Esophagus (tissue), 2 donors: ENCODE data around the gene SLC34A2. TPM values are rescaled to one million over a fixed set of nuclear protein-coding genes. Genes with fewer than 3 reads are reported as not detected.

Experiments used
- H3K27ac ChIP-seq, 2 donors: one replicate each; pipeline ENCODE4 v1.5.1; 2013; ENCODE audit warnings: low read depth in 2 of 2, mild to moderate bottlenecking in 2 of 2, inconsistent platforms in 1 of 2, low read length in 1 of 2, moderate library complexity in 1 of 2
- H3K27me3 ChIP-seq, 2 donors: one replicate each; pipeline ENCODE4 v1.6.1; 2013; ENCODE audit warnings: low read length in 2 of 2, control low read depth in 1 of 2, mild to moderate bottlenecking in 1 of 2; ENCODE audit not compliant: insufficient read depth in 2 of 2, control insufficient read depth in 1 of 2
- H3K36me3 ChIP-seq, 2 donors: one replicate each; pipeline ENCODE4 v1.6.1; 2013; ENCODE audit warnings: low read length in 1 of 2; ENCODE audit not compliant: control insufficient read depth in 2 of 2, insufficient read depth in 2 of 2
- H3K4me1 ChIP-seq, 2 donors: one replicate each; pipeline ENCODE4 v1.6.1; 2013; ENCODE audit warnings: low read length in 1 of 2; ENCODE audit not compliant: control insufficient read depth in 2 of 2, insufficient read depth in 2 of 2
- H3K4me3 ChIP-seq, 2 donors: one replicate each; pipeline ENCODE4 v1.5.1; 2013; ENCODE audit warnings: low read length in 2 of 2, mild to moderate bottlenecking in 2 of 2, low read depth in 1 of 2, moderate library complexity in 1 of 2
- H3K9me3 ChIP-seq, 2 donors: one replicate each; pipeline ENCODE4 v1.6.1; 2013; ENCODE audit warnings: mild to moderate bottlenecking in 2 of 2, low read depth in 1 of 2, low read length in 1 of 2, moderate library complexity in 1 of 2; ENCODE audit not compliant: control insufficient read depth in 2 of 2, insufficient read depth in 1 of 2
- WGBS, 2 donors: extraction: QIAGEN DNeasy Blood & Tissue Kit; methylation state at CpG; one replicate each; pipeline ENCODE4 v1.1.7; 2013; 5-methylcytosine and 5-hydroxymethylcytosine counted together
- polyA plus RNA-seq, 2 donors: library from polyadenylated mRNA; stranded (reverse); fragments of 200-250 nt; gene quantifications; one replicate each; pipeline ENCODE4 v1.2.3, GENCODE V29; 2013
- donor health status: healthy with polysubstance abuse.
- donor health status: Bipolar disorder and iron deficiency.

SLC34A2 gene
- polyA plus RNA-seq, 2 donors: 0.12 to 0.14 TPM

- Histone ChIP-seq H3K27ac (no peak overlapping the region), H3K36me3 (no peaks in the 10 kb centered on the region), H3K4me1 (no peaks in the 10 kb centered on the region), H3K4me3 (no peak overlapping the region), H3K9me3 (no peaks in the 10 kb centered on the region), H3K27me3 (no peaks in the 10 kb centered on the region)
- WGBS, 2 donors: 62 to 68% methylated on average over 3 of the region's 3 CpGs
These were observed 48.2 kb downstream of the SLC34A2 start for GRCh38 chr4:25703731-25704388.

DNA sequence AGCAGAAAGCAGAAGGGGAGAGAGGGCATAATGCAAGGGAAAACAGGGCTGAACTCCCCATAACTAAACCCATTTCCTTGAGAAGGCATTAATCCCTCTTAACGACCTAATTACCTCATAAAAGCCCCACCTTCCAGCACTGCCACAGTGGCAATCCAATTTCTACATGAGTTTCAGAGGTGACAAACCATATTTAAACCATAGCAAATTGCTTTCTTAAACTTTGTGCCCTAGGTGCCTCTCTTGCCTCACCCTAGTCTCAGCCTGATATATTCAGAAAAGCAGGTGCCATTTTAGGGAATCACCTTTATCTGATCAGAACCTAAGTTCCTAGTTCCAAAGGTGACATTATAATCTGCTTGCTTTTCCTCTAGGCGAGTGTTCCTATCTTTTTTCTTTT lies 48.9 kb downstream of the SLC34A2 start:
- 51 to 71% methylated on average over 2 of the region's 2 CpGs for WGBS, 2 donors
- no peaks in the 10 kb centered on the region for H3K4me1 ChIP-seq
- H3K4me3 ChIP-seq: no peak overlapping the region
- no peaks in the 10 kb centered on the region for H3K27me3 ChIP-seq
- no peaks in the 10 kb centered on the region for H3K36me3 ChIP-seq
- no peaks in the 10 kb centered on the region for H3K9me3 ChIP-seq
- no peak overlapping the region for H3K27ac ChIP-seq

GRCh38 chr4:25710637-25711036 lies 55.0 kb downstream of the SLC34A2 start:
- Histone ChIP-seq H3K4me1 (no peaks in the 10 kb centered on the region), H3K4me3 (no peak overlapping the region), H3K27me3 (no peaks in the 10 kb centered on the region), H3K36me3 (no peaks in the 10 kb centered on the region), H3K27ac (no peak overlapping the region), H3K9me3 (no peaks in the 10 kb centered on the region)
- WGBS, 2 donors: 61 to 63% methylated on average over 3 of the region's 3 CpGs

- WGBS, 2 donors: 86 to 98% methylated on average over 2 of the region's 2 CpGs
These were observed 57.0 kb downstream of the SLC34A2 start for GRCh38 chr4:25712611-25713010.

DNA sequence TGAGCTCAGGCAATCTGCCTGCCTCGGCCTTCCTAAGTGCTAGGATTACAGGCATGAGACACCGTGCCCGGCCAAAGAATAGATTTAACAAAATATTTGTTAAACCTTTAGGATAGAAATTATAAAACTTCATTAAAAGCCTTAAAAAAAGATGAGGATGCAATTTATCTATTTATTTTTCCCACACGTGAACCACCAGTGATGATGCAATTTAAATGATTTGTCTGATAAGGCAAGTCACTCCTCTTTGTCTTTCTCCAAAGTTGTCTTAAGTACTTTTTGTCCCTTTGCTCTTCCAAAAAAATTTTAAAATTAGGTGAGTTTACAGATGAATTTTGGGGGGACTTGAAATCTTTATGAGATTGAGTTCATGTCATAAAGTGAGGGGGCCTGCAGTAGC lies 58.2 kb downstream of the SLC34A2 start:
- Histone ChIP-seq H3K4me1 (no peaks in the 10 kb centered on the region), H3K27ac (no peak overlapping the region), H3K27me3 (no peaks in the 10 kb centered on the region), H3K4me3 (no peak overlapping the region), H3K36me3 (no peaks in the 10 kb centered on the region), H3K9me3 (no peaks in the 10 kb centered on the region)
- 93 to 94% methylated on average over 4 of the region's 4 CpGs for WGBS, 2 donors

More at GRCh38 chr4:25712611-25713010, 57.0 kb downstream of the SLC34A2 start:
- Histone ChIP-seq H3K27me3 (no peaks in the 10 kb centered on the region), H3K9me3 (no peaks in the 10 kb centered on the region), H3K36me3 (no peaks in the 10 kb centered on the region), H3K4me3 (no peak overlapping the region), H3K27ac (no peak overlapping the region), H3K4me1 (no peaks in the 10 kb centered on the region)

GRCh38 chr4:25722964-25723363 lies 67.3 kb downstream of the SLC34A2 start:
- no peak overlapping the region for H3K4me3 ChIP-seq
- H3K36me3 ChIP-seq: no peaks in the 10 kb centered on the region
- 49 to 75% methylated on average over 3 of the region's 3 CpGs for WGBS, 2 donors
- no peak overlapping the region for H3K27ac ChIP-seq
- no peaks in the 10 kb centered on the region for H3K27me3 ChIP-seq
- no peaks in the 10 kb centered on the region for H3K9me3 ChIP-seq
- no peaks in the 10 kb centered on the region for H3K4me1 ChIP-seq

- H3K27ac ChIP-seq: no peak overlapping the region
- no peaks in the 10 kb centered on the region for H3K36me3 ChIP-seq
- WGBS, 2 donors: 78 to 86% methylated on average over 1 of the region's 1 CpG
- no peak overlapping the region for H3K4me3 ChIP-seq
- no peaks in the 10 kb centered on the region for H3K9me3 ChIP-seq
- H3K4me1 ChIP-seq: no peaks in the 10 kb centered on the region
- H3K27me3 ChIP-seq: no peaks in the 10 kb centered on the region
These were observed 67.8 kb downstream of the SLC34A2 start for GRCh38 chr4:25723409-25723808.

- Histone ChIP-seq H3K36me3 (no peaks in the 10 kb centered on the region), H3K4me3 (no peak overlapping the region), H3K4me1 (no peaks in the 10 kb centered on the region), H3K27ac (no peak overlapping the region), H3K27me3 (no peaks in the 10 kb centered on the region), H3K9me3 (no peaks in the 10 kb centered on the region)
- WGBS, 2 donors: 77 to 79% methylated on average over 7 of the region's 7 CpGs
These were observed 70.2 kb downstream of the SLC34A2 start for GRCh38 chr4:25725870-25726269.

DNA sequence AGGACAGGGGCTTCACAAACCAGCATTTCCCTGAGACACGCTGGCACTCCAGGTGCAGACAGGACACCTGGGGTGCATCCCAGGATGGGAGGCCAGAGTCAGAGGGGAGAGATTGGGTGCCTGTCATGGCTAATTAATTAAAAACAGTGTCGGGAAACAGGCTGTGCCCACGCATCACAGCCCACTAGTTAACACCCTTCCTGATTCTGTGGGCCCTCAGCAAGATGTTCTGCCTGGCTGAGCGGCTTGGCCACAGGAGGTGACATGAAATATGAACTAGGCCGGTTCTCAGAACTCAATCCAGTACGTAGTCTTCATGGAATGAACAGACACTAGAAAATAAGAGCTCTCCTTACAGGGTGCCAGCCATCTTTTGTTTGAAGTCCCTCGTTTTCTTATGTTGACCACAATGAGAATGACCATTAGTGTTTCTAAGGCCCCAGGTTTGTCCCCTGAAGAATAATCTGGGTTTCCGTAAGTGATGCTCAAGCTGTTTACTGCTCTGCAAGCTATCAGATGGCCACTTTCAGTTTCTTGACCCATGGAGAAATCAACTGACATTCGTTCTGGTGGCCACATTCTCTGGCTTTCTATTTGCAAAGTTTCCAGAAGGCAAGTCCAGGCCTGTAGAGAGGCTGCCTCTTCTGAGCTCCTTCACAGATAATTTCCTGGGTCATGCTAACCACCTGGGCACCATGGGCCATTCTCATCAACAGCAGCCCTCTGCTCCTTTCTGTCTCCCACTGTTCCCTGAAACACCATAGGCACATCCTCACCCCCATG lies 72.3 kb downstream of the SLC34A2 start:
- Histone ChIP-seq H3K4me3 (no peak overlapping the region), H3K27me3 (no peaks in the 10 kb centered on the region)
- 86 to 88% methylated on average over 9 of the region's 9 CpGs for WGBS, 2 donors

More for the DNA sequence above, 72.3 kb downstream of the SLC34A2 start:
- Histone ChIP-seq H3K27ac (no peak overlapping the region), H3K4me1 (no peaks in the 10 kb centered on the region), H3K36me3 (no peaks in the 10 kb centered on the region), H3K9me3 (no peaks in the 10 kb centered on the region)
